Body of pancreas (tissue), 4 donors: Measurements from ENCODE around the gene GNAS-AS1. TPM values are rescaled to one million over a fixed set of nuclear protein-coding genes. Genes with fewer than 3 reads are reported as not detected.
"Not testable (repeated sequence)": the region's sequence is repeated elsewhere in the genome, so short reads cannot be mapped to it uniquely, and the experiment has no call there.

Experiments used
- ATAC-seq: fragments of 150-250 bp; one replicate; pipeline ENCODE4 v1.9.1; 2016
- DNase-seq, 4 donors: peaks; one replicate each; pipeline ENCODE4 v3.0.0-alpha.2; 2019
- H3K27ac ChIP-seq, 4 donors: fragments of 200-600 bp; sonication (generic); 1 replicate in 3 of 4; 2 replicates in 1 of 4; pipeline versions ENCODE4 v1.5.1 to v1.6.1; 2016 to 2019; ENCODE audit warnings: mild to moderate bottlenecking in 1 of 4, mixed read lengths in 1 of 4, moderate library complexity in 1 of 4
- H3K27me3 ChIP-seq, 2 donors: fragments of 200-600 bp; sonication (generic); one replicate each; pipeline ENCODE4 v1.6.0; 2016; ENCODE audit warnings: mild to moderate bottlenecking in 1 of 2
- H3K36me3 ChIP-seq, 2 donors: fragments of 200-600 bp; sonication (generic); replicated peaks in 1 of 2; 2 replicates each; pipeline ENCODE4 v1.5.1; 2016; ENCODE audit warnings: low read depth in 2 of 2; ENCODE audit not compliant: insufficient read depth in 1 of 2
- H3K4me1 ChIP-seq: fragments of 200-600 bp; sonication (generic); one replicate; pipeline ENCODE4 v1.6.0; 2016
- H3K4me3 ChIP-seq, 2 donors: fragments of 200-600 bp; sonication (generic); 1 replicate in 1 of 2; 2 replicates in 1 of 2; pipeline ENCODE4 v1.5.1; 2016 to 2019
- H3K9me3 ChIP-seq, 3 donors: fragments of 200-600 bp; sonication (generic); 1 replicate in 2 of 3; 2 replicates in 1 of 3; pipeline ENCODE4 v1.5.1; 2016
- POLR2A ChIP-seq, 3 donors: fragments of 450-650 bp; IDR thresholded peaks; one replicate each; pipeline ENCODE4 v1.6.1; 2016; ENCODE audit warnings: antibody characterized with exemption in 3 of 3, mild to moderate bottlenecking in 2 of 3
- WGBS, 2 donors: methylation state at CpG; one replicate each; pipeline ENCODE4 v1.1.5; 2017; 5-methylcytosine and 5-hydroxymethylcytosine counted together
- intact Hi-C: fragments of 100-400 bp; cut with DNase I; formaldehyde crosslinking; loops from one replicate; pipeline ENCODE4 v1.15.1; 2023
- total RNA-seq, 2 donors: library from RNA; depleted of rRNA; stranded (reverse); fragments of >200 nt; gene quantifications; one replicate each; pipeline ENCODE4 v1.1.0, GENCODE V29; 2016
- TF ChIP-seq, protein P1 (sequence below), 7 experiments: fragments of 450-650 bp in 4 of 7; fragments of 200-600 bp in 3 of 7; sonication (generic) in 3 of 7; IDR thresholded peaks; one replicate each; pipeline ENCODE4 v1.5.1; 2016 to 2019; ENCODE audit warnings: antibody characterized with exemption in 7 of 7

The GNAS-AS1 gene
- total RNA-seq, 2 donors from 2014 or later, result 1.0 to 3.0 TPM

DNA sequence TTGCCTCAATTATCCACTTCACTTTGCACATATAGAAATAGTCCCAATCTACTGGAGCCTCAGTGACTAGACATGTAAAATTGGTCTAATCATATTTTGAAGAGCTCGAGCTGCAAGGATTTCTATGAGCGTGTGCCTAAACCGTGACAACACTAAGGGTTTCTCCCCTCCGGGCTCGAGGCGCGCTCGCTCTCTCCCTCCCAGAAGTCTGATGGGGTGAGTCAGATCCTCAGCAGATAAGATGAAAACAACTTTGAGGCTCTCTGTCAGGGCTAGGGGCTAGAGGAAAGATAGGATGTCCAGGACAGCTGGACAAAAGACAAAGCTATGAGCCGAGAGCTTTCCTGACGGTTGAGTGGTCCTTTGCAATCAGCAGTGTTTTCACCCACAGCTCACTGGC is 16.8 kb downstream of the GNAS-AS1 start:
- H3K9me3 ChIP-seq, result no peaks in the 10 kb centered on the region
- H3K36me3 ChIP-seq, result no peaks in the 10 kb centered on the region
- no peak overlapping the region for H3K27ac ChIP-seq
- WGBS, 2 donors, result 64 to 84% methylated on average over 10 of the region's 10 CpGs
- TF ChIP-seq, protein P1, sequence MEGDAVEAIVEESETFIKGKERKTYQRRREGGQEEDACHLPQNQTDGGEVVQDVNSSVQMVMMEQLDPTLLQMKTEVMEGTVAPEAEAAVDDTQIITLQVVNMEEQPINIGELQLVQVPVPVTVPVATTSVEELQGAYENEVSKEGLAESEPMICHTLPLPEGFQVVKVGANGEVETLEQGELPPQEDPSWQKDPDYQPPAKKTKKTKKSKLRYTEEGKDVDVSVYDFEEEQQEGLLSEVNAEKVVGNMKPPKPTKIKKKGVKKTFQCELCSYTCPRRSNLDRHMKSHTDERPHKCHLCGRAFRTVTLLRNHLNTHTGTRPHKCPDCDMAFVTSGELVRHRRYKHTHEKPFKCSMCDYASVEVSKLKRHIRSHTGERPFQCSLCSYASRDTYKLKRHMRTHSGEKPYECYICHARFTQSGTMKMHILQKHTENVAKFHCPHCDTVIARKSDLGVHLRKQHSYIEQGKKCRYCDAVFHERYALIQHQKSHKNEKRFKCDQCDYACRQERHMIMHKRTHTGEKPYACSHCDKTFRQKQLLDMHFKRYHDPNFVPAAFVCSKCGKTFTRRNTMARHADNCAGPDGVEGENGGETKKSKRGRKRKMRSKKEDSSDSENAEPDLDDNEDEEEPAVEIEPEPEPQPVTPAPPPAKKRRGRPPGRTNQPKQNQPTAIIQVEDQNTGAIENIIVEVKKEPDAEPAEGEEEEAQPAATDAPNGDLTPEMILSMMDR (IDR thresholded peaks at IDR 0.05), result no peak
- TF ChIP-seq POLR2A (IDR thresholded peaks at IDR 0.05), result no peak
- no peak overlapping the region for H3K4me3 ChIP-seq
- DNase-seq (no peak), ATAC-seq (no peak)
- H3K4me1 ChIP-seq, result no peaks in the 10 kb centered on the region
- intact Hi-C loops, result no loop called here
- H3K27me3 ChIP-seq, result no peaks in the 10 kb centered on the region

DNA sequence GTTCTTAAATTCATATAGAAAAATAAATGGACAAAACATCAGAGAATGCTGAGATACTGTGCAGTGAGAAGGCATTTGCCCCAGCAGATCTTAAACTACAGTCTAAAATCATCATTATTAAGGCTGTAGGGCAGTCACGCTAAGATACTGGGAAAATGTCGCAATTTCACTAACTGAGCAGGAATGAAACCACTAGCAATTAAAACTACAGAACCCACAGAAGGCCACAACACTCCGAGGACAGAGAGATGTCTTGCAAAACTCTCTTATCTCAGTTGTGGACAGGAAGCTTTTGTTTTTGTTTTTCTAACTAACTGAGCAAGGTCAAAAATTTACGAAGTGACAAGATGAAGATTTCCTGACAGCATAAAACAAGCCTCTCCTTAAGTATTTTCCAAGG is 18.2 kb downstream of the GNAS-AS1 start:
- intact Hi-C loops, result no loop called here
- DNase-seq (no peak), ATAC-seq (no peak)
- WGBS, 2 donors, result 65 to 81% methylated on average over 4 of the region's 4 CpGs
- H3K27ac ChIP-seq, result no peak overlapping the region
- H3K4me3 ChIP-seq, result no peak overlapping the region
- TF ChIP-seq POLR2A (IDR thresholded peaks at IDR 0.05), result no peak
- TF ChIP-seq, protein P1 (IDR thresholded peaks at IDR 0.05), result no peak
- no peaks in the 10 kb centered on the region for H3K9me3 ChIP-seq
- no peaks in the 10 kb centered on the region for H3K27me3 ChIP-seq
- no peaks in the 10 kb centered on the region for H3K36me3 ChIP-seq
- H3K4me1 ChIP-seq, result no peaks in the 10 kb centered on the region

DNA sequence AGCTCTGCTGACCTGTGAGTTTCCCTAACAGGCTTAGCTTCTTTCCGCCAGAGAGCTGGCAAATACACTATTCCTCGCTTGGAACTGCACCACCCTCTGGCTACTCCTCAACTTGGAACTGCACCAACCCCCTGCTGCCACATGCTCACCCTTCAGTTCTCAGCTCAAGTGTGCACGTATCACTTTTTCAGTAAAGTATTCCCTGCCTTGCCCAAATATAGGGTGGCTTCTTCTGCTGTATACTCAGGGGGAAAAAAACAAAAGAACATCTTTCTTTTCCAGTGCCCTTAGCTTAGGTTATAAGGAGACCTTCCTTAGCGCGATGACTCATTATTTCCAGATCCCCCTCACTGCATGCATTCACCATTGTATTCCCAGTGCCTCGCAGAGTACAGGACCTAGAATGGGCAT is 21.2 kb downstream of the GNAS-AS1 start:
- H3K4me1 ChIP-seq, result no peaks in the 10 kb centered on the region
- ATAC-seq (no peak), DNase-seq (peak in 2 of 4 donors; percentile 32 to 50)
- no peaks in the 10 kb centered on the region for H3K9me3 ChIP-seq
- H3K36me3 ChIP-seq, result no peaks in the 10 kb centered on the region
- intact Hi-C loops, result no loop called here
- TF ChIP-seq, protein P1 (IDR thresholded peaks at IDR 0.05), result peak in 2 of 7 experiments; percentile 2 to 19
- TF ChIP-seq POLR2A (IDR thresholded peaks at IDR 0.05), result no peak
- H3K27me3 ChIP-seq, result no peaks in the 10 kb centered on the region
- 67 to 69% methylated on average over 6 of the region's 6 CpGs for WGBS, 2 donors
- no peak overlapping the region for H3K27ac ChIP-seq
- no peak overlapping the region for H3K4me3 ChIP-seq

DNA sequence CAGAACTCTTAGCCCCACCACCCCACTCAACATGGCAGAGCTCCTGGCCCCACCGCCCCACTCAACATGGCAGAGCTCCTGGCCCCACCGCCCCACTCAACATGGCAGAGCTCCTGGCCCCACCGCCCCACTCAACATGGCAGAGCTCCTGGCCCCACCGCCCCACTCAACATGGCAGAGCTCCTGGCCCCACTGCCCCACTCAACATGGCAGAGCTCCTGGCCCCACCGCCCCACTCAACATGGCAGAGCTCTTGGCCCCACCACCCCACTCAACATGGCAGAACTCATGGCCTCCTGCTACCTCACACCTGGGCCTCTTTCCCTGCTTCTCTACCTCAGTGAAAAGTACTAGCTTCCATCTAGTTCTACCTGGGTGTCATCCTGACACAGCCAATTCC is 21.9 kb downstream of the GNAS-AS1 start:
- intact Hi-C loops, H3K4me1 ChIP-seq, H3K27ac ChIP-seq, ATAC-seq, H3K36me3 ChIP-seq, H3K4me3 ChIP-seq, DNase-seq, H3K9me3 ChIP-seq, H3K27me3 ChIP-seq: not testable (repeated sequence)
- 90 to 95% methylated on average over 2 to 5 of the region's 5 CpGs for WGBS, 2 donors

DNA sequence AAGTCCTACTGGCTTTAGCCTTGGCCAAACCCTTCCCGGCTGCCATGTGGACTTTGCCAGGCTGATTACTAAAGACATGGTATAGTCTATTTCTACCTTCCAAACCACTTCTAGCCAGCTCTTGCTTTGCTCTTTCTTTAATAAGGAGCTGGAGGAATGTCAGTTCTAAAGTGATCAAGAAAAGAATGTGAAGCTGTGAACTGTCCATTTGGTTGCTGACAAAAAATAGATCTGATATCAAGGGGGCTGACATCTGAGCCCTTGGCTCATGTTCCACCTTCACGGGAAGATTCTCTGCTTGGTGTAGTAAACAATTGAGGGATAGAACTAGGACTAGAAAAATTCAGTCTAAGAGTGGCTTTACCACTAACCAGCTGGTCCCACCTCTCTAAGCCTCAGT is 22.6 kb downstream of the GNAS-AS1 start:
- 80 to 85% methylated on average over 2 of the region's 2 CpGs for WGBS, 2 donors

More for the DNA sequence above, 22.6 kb downstream of the GNAS-AS1 start:
- H3K4me1 ChIP-seq, result no peaks in the 10 kb centered on the region
- no peak for TF ChIP-seq POLR2A (IDR thresholded peaks at IDR 0.05)
- TF ChIP-seq, protein P1 (IDR thresholded peaks at IDR 0.05), result no peak
- H3K36me3 ChIP-seq, result no peaks in the 10 kb centered on the region
- ATAC-seq (no peak), DNase-seq (no peak)
- H3K9me3 ChIP-seq, result no peaks in the 10 kb centered on the region
- H3K27ac ChIP-seq, result no peak overlapping the region
- no peaks in the 10 kb centered on the region for H3K27me3 ChIP-seq
- intact Hi-C loops, result no loop called here
- no peak overlapping the region for H3K4me3 ChIP-seq
